ENCODE measurements around the gene TSPYL4.

TSPYL4 gene

GRCh38 chr6:116221067-116221466 is 32.8 kb downstream of the TSPYL4 start:
- no peak for DNase-seq

- no peak for DNase-seq
These were observed 35.0 kb downstream of the TSPYL4 start for GRCh38 chr6:116218866-116219265.

- DNase-seq = no peak
These were observed 35.7 kb downstream of the TSPYL4 start for GRCh38 chr6:116218172-116218633.

- peak; percentile 11 for DNase-seq
These were observed 36.8 kb downstream of the TSPYL4 start for GRCh38 chr6:116217069-116217468.

- no peak for DNase-seq
These were observed 38.5 kb downstream of the TSPYL4 start for GRCh38 chr6:116215414-116215813.

GRCh38 chr6:116214681-116215080 is 39.2 kb downstream of the TSPYL4 start:
- no peak for DNase-seq

- DNase-seq = no peak
These were observed 43.0 kb downstream of the TSPYL4 start for GRCh38 chr6:116210750-116211425.

- DNase-seq = no peak
These were observed 43.6 kb downstream of the TSPYL4 start for GRCh38 chr6:116210316-116210715.

GRCh38 chr6:116208056-116208785 is 45.7 kb downstream of the TSPYL4 start:
- no peak for DNase-seq

- DNase-seq = no peak
These were observed 47.5 kb downstream of the TSPYL4 start for GRCh38 chr6:116206231-116206903.

- DNase-seq = no peak
These were observed 48.6 kb downstream of the TSPYL4 start for GRCh38 chr6:116205281-116205680.

GRCh38 chr6:116201538-116201937 is 52.3 kb downstream of the TSPYL4 start:
- DNase-seq = no peak

- DNase-seq = no peak
These were observed 53.1 kb downstream of the TSPYL4 start for GRCh38 chr6:116200619-116201249.
